A673 (cell line): Measurements from ENCODE around the gene PYM1. TPM values are rescaled to one million over a fixed set of nuclear protein-coding genes. Genes with fewer than 3 reads are reported as not detected.
"Not testable (repeated sequence)": the region's sequence is repeated elsewhere in the genome, so short reads cannot be mapped to it uniquely, and the experiment has no call there.

Experiments used
- BruUV-seq: library from RNA; stranded (reverse); fragments of 400-500 nt; replicated peaks from 2 replicates; lab custom pipeline; 2021; lab: Mats Ljungman, UMichigan
- CTCF ChIA-PET: fragments of 300-600 bp; sonication (Branson Sonifier 250); formaldehyde crosslinking; loops from one replicate; lab custom pipeline; 2022; ENCODE audit warnings: antibody characterized with exemption; lab: Charles Lee
- POLR2A ChIA-PET: fragments of 300-600 bp; sonication (Branson Sonifier 250); formaldehyde crosslinking; loops from one replicate; lab custom pipeline; 2022; ENCODE audit warnings: antibody characterized with exemption; ENCODE audit not compliant: low non-redundant PET; lab: Charles Lee
- DNase-seq: peaks from one replicate; pipeline ENCODE4 v3.0.0-alpha.2; 2015; ENCODE audit warnings: low spot score
- H3K27ac ChIP-seq: fragments of 200-600 bp; sonication (generic); 2 replicates; pipeline ENCODE4 v1.5.1; 2016; ENCODE audit warnings: mixed run types, low read depth, mild to moderate bottlenecking, mixed read lengths, antibody characterized with exemption, low read length; ENCODE audit not compliant: poor library complexity, severe bottlenecking
- H3K27me3 ChIP-seq: fragments of 200-600 bp; sonication (generic); replicated peaks from 2 replicates; pipeline ENCODE4 v1.6.1; 2017; ENCODE audit warnings: mixed run types, low read depth, mild to moderate bottlenecking, mixed read lengths, antibody characterized with exemption, low read length; ENCODE audit not compliant: insufficient read depth, poor library complexity
- H3K36me3 ChIP-seq: fragments of 200-600 bp; sonication (generic); 2 replicates; pipeline ENCODE4 v1.6.1; 2016; ENCODE audit warnings: mixed run types, mild to moderate bottlenecking, mixed read lengths, antibody characterized with exemption, low read length; ENCODE audit not compliant: insufficient read depth, poor library complexity, severe bottlenecking
- H3K4me1 ChIP-seq: fragments of 200-600 bp; sonication (generic); 2 replicates; pipeline ENCODE4 v1.6.1; 2017; ENCODE audit warnings: mixed run types, mild to moderate bottlenecking, mixed read lengths, antibody characterized with exemption, low read length; ENCODE audit not compliant: insufficient read depth, poor library complexity, severe bottlenecking
- H3K4me3 ChIP-seq: fragments of 200-600 bp; sonication (generic); 2 replicates; pipeline ENCODE4 v1.5.1; 2016; ENCODE audit warnings: low read depth, mixed run types, mild to moderate bottlenecking, mixed read lengths, low read length; ENCODE audit not compliant: poor library complexity, severe bottlenecking
- H3K9me3 ChIP-seq: fragments of 200-600 bp; sonication (generic); 2 replicates; pipeline ENCODE4 v1.6.1; 2016; ENCODE audit warnings: mixed run types, low read depth, mild to moderate bottlenecking, mixed read lengths, antibody characterized with exemption, low read length; ENCODE audit not compliant: poor library complexity, severe bottlenecking
- EZH2 ChIP-seq: fragments of 200-600 bp; sonication (generic); IDR thresholded peaks from 2 replicates; pipeline ENCODE4 v1.6.1; 2017; ENCODE audit warnings: borderline replicate concordance, low read depth, mild to moderate bottlenecking, mixed read lengths, antibody characterized with exemption, low read length; ENCODE audit not compliant: poor library complexity, severe bottlenecking
- intact Hi-C: fragments of 100-400 bp; cut with micrococcal nuclease; formaldehyde crosslinking; loops from one replicate; pipeline ENCODE4 v1.10.0; 2022; ENCODE audit not compliant: unreplicated experiment
- total RNA-seq: library from RNA; stranded (reverse); gene quantifications from 2 replicates; pipeline ENCODE4 v1.2.3, GENCODE V29; 2021
- TF ChIP-seq, protein P1 (sequence below): fragments of 300-800, 200-600 bp; sonication (generic); conservative IDR thresholded peaks from 2 replicates; pipeline ENCODE4 v1.5.1; 2017; ENCODE audit warnings: low read depth, mild to moderate bottlenecking, antibody characterized with exemption, low read length, moderate library complexity, mixed read lengths

Gene PYM1
- total RNA-seq, 1 experiment from 2014 or later = 24.6 TPM

DNA sequence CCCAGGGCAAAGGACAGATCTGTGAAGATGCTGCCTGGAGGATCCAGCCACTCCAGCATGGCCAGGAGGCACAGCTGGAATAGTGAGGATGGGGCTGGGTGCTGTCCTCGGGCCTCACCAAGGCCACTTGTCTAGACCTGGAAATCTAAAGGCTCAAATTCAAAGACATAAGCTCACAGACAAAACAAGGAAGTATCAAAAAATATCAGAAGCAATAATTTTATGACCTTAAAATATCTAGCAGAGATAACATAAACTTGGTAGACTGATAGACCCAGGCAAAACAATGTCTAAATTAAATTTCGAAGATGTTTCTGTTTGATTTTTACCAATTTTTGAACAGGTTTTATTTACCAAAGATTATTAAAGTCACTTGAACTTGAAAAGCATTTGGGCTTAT is 62.4 kb downstream of the PYM1 start:
- intact Hi-C loops = no loop called here
- POLR2A ChIA-PET = no interaction called here

DNA sequence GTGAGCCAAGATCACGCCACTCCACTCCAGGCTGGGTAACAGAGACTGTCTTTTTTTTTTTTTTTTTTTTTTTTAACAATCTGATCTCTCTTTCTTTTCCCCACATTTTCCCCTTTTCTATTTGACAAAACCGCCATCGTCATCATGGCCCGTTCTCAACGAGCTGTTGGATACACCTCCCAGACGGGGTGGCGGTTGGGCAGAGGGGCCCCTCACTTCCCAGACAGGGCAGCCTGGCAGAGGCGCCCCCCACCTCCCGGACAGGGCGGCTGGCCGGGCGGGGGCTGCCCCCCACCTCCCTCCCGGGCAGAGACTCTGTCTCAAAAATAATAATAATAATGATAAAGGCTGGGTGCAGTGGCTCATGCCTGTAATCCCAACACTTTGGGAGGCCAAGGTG is 64.8 kb downstream of the PYM1 start:
- H3K4me3 ChIP-seq, POLR2A ChIA-PET, H3K4me1 ChIP-seq, BruUV-seq, H3K9me3 ChIP-seq, DNase-seq, intact Hi-C loops, H3K27ac ChIP-seq, H3K36me3 ChIP-seq, H3K27me3 ChIP-seq: not testable (repeated sequence)
- CTCF ChIA-PET = interaction anchor here (0.7 kb wide), 1 partner anchor 227 kb away, joined by 8 read pairs; no protein-coding TSS in a partner anchor

More for the DNA sequence above, 62.4 kb downstream of the PYM1 start:
- Histone ChIP-seq H3K27ac (no peak overlapping the region), H3K36me3 (no peaks in the 10 kb centered on the region), H3K4me3 (no peak overlapping the region), H3K4me1 (no peaks in the 10 kb centered on the region), H3K9me3 (peaks cover 6% of the 10 kb centered on the region), H3K27me3 (no peaks in the 10 kb centered on the region)
- no peak for TF ChIP-seq EZH2
- TF ChIP-seq, protein P1, sequence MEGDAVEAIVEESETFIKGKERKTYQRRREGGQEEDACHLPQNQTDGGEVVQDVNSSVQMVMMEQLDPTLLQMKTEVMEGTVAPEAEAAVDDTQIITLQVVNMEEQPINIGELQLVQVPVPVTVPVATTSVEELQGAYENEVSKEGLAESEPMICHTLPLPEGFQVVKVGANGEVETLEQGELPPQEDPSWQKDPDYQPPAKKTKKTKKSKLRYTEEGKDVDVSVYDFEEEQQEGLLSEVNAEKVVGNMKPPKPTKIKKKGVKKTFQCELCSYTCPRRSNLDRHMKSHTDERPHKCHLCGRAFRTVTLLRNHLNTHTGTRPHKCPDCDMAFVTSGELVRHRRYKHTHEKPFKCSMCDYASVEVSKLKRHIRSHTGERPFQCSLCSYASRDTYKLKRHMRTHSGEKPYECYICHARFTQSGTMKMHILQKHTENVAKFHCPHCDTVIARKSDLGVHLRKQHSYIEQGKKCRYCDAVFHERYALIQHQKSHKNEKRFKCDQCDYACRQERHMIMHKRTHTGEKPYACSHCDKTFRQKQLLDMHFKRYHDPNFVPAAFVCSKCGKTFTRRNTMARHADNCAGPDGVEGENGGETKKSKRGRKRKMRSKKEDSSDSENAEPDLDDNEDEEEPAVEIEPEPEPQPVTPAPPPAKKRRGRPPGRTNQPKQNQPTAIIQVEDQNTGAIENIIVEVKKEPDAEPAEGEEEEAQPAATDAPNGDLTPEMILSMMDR = no peak
- DNase-seq = no peak
- no TSS peak for BruUV-seq
- CTCF ChIA-PET = no interaction called here

DNA sequence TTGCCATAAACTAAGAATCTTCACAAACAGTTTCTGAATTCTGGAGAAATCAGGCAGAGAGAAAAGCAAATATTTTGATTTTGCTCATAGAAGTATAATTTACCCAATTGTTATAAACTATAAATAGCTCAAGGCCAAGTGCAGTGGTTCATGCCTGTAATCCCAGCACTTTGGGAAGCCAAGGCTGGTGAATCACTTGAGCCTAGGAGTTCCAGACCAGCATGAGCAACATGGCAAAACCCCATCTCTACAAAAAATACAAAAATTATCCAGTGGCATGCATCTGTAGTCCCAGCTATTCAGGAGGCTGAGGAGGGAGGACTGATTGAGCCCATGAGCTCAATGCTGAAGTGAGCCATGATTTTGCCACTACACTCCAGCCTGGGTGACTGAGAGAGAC is 65.4 kb downstream of the PYM1 start:
- TF ChIP-seq, protein P1 = no peak
- TF ChIP-seq EZH2 = no peak
- ChIA-PET POLR2A (no interaction called here), CTCF (interaction anchor here (0.7 kb wide), 1 partner anchor 228 kb away, joined by 8 read pairs; no protein-coding TSS in a partner anchor)
- no peak overlapping the region for H3K4me3 ChIP-seq
- no TSS peak for BruUV-seq
- peaks cover 6% of the 10 kb centered on the region for H3K9me3 ChIP-seq
- no peak overlapping the region for H3K27ac ChIP-seq
- DNase-seq = no peak
- H3K4me1 ChIP-seq = no peaks in the 10 kb centered on the region
- H3K27me3 ChIP-seq = no peaks in the 10 kb centered on the region
- no peaks in the 10 kb centered on the region for H3K36me3 ChIP-seq
- intact Hi-C loops = no loop called here

DNA sequence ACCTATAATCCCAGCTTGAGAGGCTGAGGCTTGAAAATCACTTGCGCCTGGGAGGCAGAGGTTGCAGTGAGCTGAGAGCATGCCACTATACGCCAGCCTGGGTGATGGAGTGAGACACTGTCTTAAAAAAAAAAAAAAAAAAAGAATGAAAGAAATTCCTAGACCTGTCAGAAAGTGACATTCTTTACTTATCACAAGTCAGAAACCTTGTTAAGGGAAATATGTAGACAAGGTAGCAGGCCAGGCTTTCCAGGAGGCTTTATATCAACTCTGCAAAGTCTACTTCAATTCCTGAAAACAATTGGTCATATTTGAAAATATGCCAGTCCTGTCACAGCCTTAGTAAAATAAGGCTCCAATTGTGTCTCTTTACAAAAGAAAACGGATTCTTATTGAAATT is 65.8 kb downstream of the PYM1 start:
- POLR2A ChIA-PET = no interaction called here
- no peak for DNase-seq
- CTCF ChIA-PET = no interaction called here
- no peak overlapping the region for H3K27ac ChIP-seq
- intact Hi-C loops = no loop called here
- H3K27me3 ChIP-seq = no peaks in the 10 kb centered on the region
- no peak overlapping the region for H3K4me3 ChIP-seq
- peaks cover 6% of the 10 kb centered on the region for H3K9me3 ChIP-seq
- no peaks in the 10 kb centered on the region for H3K36me3 ChIP-seq
- TF ChIP-seq, protein P1 = no peak
- TF ChIP-seq EZH2 = no peak
- BruUV-seq = no TSS peak
- no peaks in the 10 kb centered on the region for H3K4me1 ChIP-seq
